Ovary (tissue), 9 donors: ENCODE results near the gene IFNLR1. TPM values are rescaled to one million over a fixed set of nuclear protein-coding genes. Genes with fewer than 3 reads are reported as not detected.

ENCODE experiments used
- DNase-seq, 5 donors: peaks; one replicate each; pipeline ENCODE4 v3.0.0-alpha.2; 2019 to 2020
- H3K27ac ChIP-seq, 2 donors: fragments of 200-600 bp; one replicate each; pipeline versions ENCODE4 v1.5.1 to v1.8.0; 2019 to 2022
- H3K27me3 ChIP-seq: fragments of 200-600 bp; one replicate; pipeline ENCODE4 v1.8.0; 2022
- H3K36me3 ChIP-seq: fragments of 200-600 bp; sonication (generic); one replicate; pipeline ENCODE4 v1.5.1; 2019
- H3K4me1 ChIP-seq: one replicate; pipeline ENCODE4 v1.8.1; 2013; ENCODE audit warnings: mild to moderate bottlenecking, moderate library complexity; ENCODE audit not compliant: insufficient read depth
- H3K4me3 ChIP-seq: fragments of 200-600 bp; sonication (generic); one replicate; pipeline ENCODE4 v1.5.1; 2017
- H3K9me3 ChIP-seq, 2 donors: fragments of 200-600 bp in 1 of 2; sonication (generic) in 1 of 2; one replicate each; pipeline versions ENCODE4 v1.5.1 to v1.8.1; 2013 to 2019; ENCODE audit warnings: mild to moderate bottlenecking in 1 of 2, moderate library complexity in 1 of 2
- CTCF ChIP-seq, 3 donors: fragments of 450-650 bp in 2 of 3; fragments of 200-600 bp in 1 of 3; IDR thresholded peaks; one replicate each; pipeline versions ENCODE4 v1.5.1 to v1.8.0; 2016 to 2022; ENCODE audit warnings: antibody characterized with exemption in 3 of 3, mild to moderate bottlenecking in 1 of 3
- EP300 ChIP-seq: sonication (generic); formaldehyde crosslinking; IDR thresholded peaks from one replicate; pipeline ENCODE4 v1.6.1; 2017; ENCODE audit warnings: antibody characterized with exemption
- POLR2A ChIP-seq: fragments of 450-650 bp; IDR thresholded peaks from one replicate; pipeline ENCODE4 v1.6.1; 2017; ENCODE audit warnings: antibody characterized with exemption, mild to moderate bottlenecking, moderate library complexity
- WGBS, 3 donors: extraction: QIAGEN DNeasy Blood & Tissue Kit in 1 of 3; methylation state at CpG; one replicate each; pipeline versions ENCODE4 v1.1.5 to v1.1.7; 2013 to 2017; 5-methylcytosine and 5-hydroxymethylcytosine counted together
- intact Hi-C, 4 donors: fragments of 100-400 bp; cut with DNase I; formaldehyde crosslinking; loops; one replicate each; pipeline versions ENCODE4 v1.11.0 to v1.15.1; 2022 to 2023
- polyA plus RNA-seq, 2 donors: library from polyadenylated mRNA; stranded (reverse); fragments of 200-250 nt in 1 of 2; fragments of 350-450 nt in 1 of 2; fragmentation: Illumina TruSeq in 1 of 2; extraction: RNeasy Lipid Tissue Mini Kit (QIAGEN cat#74804) in 1 of 2; gene quantifications; one replicate each; pipeline ENCODE4 v1.2.3, GENCODE V29; 2013 to 2014
- total RNA-seq, 7 donors: library from RNA; depleted of rRNA in 2 of 7; stranded (reverse); fragments of >200 nt in 2 of 7; fragmentation: NEBNext Ultra II Directional in 3 of 7; extraction: Animal tissue kit (Norgen Biotek cat#: 25700) in 3 of 7; gene quantifications; one replicate each; pipeline versions ENCODE4 v1.1.0 to v1.2.4, GENCODE V29; 2016 to 2023
- donor health status: DM: no; HTN: no; CAD: no; lungs with moderate emphysema.
- donor health status: DM: no; HTN: no; CAD: no.
- donor health status: Bipolar disorder and iron deficiency.
- donor health status: DM: yes; HTN: yes; CAD: no.
- donor health status: DM: no; HTN: no; CAD: no.
- donor health status: DM: yes; HTN: yes; CAD: no.

IFNLR1 gene
- total and polyA plus RNA-seq, 9 donors = 0.40 to 2.8 (median 1.8) TPM

DNA sequence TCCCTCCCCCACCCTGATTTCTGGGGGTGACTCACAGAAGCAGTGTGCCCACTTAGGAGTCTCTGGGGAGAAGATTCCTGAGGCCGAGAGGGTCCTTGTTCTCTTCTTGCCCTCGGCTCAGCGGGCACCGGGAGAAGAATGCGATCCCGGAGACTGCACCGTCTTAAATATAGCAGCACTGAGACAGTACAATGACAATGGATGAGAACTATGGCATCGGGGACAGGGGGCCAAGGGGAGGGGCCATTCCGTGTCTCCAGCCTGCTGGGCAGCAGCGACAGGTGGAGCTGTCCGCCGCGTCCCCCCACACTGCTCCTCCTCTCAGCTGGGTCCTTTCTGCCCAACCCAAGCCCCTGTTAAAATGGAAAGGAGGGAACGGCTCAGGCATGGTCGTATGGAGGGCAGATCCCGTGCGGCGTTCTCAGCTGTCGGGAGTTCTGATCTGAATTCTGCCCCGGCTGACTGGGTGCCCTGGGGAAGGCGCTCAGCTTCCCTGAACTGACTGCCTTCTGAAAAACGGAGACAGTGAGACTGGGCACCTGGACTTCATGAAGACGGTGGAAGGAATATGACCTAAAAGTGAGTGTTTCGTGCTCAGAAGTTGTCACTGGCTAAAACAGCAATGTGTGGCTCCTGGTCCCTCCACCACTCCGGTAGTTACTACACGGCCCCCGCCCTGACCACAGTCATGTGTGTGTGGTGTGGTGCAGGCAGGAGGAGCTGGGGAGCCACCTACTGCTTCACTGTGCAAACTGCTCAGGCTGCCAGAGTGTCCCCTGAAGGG, 74.9 kb downstream of the IFNLR1 start, which contains the start of gene MYOM3:
Gene MYOM3 (minus strand): TSS at position 140 of the 784 bp plus-strand sequence. CDS start 3,499 bp downstream, outside the sequence.
- peak; percentile 41 to 46 (median 44) for TF ChIP-seq CTCF (IDR thresholded peaks at IDR 0.05)
- no peak for TF ChIP-seq EP300
- no peak for TF ChIP-seq POLR2A
- Histone ChIP-seq H3K9me3 (no peaks in the 10 kb centered on the region), H3K4me3 (no peak within 1 kb of the TSS), H3K36me3 (no peaks in the 10 kb centered on the region), H3K27me3 (no peaks in the 10 kb centered on the region), H3K4me1 (no peaks in the 10 kb centered on the region), H3K27ac (no peak within 1 kb of the TSS)
- intact Hi-C loops = loop anchor here in 1 of 4 donors (10.0 kb wide), 1 partner anchor 237 kb away; no protein-coding TSS in a partner anchor
- WGBS, 3 donors = 25 to 40% (median 27%) methylated on average over 27 of the region's 27 CpGs
- peak; percentile 58 to 73 (median 72) for DNase-seq

DNA sequence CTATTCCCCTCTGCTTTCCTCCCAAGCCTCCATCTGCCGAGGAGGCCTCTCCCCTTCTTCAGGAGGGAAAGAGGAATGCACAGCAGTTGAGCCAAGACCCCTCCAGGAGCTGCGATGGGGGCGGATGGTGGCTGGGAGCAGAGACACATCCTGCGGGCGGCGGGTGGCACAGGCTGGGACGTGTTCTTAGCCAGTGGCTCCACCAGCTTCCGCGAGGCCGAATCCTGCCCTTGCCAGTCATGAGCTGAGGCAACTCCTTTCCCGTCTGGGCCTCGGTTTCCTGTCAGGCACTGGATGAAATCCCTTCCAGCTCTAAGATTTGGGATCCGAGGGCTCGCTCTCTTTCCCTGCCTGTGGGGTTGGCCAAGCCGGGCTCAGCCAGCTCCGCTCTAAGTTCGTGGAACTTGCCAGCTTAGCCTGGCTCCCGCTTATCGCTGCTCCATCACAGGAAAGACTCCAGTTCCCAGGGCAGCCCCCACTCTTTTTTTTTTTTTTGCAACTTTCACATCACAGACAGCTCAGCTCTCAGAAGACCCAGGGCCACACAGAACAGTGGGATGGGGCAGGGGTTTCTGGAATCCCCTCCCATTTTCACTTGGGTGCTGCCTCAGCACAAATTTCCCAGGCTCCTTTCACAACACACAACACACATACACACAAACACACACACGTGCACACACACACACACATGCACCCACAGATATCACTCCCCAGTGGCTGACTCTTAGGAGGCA, 75.7 kb downstream of the IFNLR1 start:
- DNase-seq = no peak

DNA sequence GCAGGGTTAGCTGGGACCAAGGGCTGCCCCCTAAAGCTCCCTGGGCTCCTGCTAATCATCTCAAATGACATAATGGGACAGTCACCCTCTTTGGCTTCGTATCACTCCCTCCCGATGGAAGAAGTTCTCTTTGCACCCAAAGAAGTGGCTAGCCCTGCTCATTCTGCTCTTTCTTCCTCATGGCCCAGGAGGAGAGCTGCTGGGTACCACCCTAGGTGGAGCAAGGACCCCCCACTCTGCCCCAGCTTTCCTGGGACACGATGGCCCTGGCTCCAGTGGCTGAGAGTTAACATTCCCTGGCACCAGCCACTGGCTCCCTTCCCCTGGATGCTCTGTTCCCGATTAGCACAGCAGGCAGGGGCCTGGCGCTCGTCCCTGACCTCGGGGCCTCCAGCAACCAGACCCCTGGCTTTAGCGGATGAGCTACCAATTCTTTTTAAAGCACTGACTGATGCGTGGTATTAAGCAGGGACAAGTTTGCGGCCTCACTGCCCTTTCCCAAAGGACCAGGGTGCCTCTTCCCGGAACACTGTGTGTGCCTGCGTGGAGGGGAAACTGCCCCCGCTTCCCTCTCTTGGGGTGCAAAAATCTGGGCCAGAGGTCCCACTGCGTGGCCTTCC, 76.3 kb downstream of the IFNLR1 start:
- Histone ChIP-seq H3K36me3 (no peaks in the 10 kb centered on the region), H3K9me3 (no peaks in the 10 kb centered on the region), H3K4me3 (no peak overlapping the region), H3K27ac (no peak overlapping the region), H3K27me3 (no peaks in the 10 kb centered on the region), H3K4me1 (no peaks in the 10 kb centered on the region)
- intact Hi-C loops = loop anchor here in 1 of 4 donors (10.0 kb wide), 1 partner anchor 236 kb away; no protein-coding TSS in a partner anchor
- 59 to 65% (median 59%) methylated on average over 14 of the region's 14 CpGs for WGBS, 3 donors
- peak in 2 of 5 donors; percentile 12 to 57 for DNase-seq
- TF ChIP-seq CTCF (IDR thresholded peaks at IDR 0.05) = no peak

More for the DNA sequence above, 75.7 kb downstream of the IFNLR1 start:
- intact Hi-C loops = loop anchor here in 1 of 4 donors (10.0 kb wide), 1 partner anchor 237 kb away; no protein-coding TSS in a partner anchor
- WGBS, 3 donors = 65 to 77% (median 70%) methylated on average over 20 of the region's 20 CpGs
- TF ChIP-seq POLR2A = no peak
- TF ChIP-seq CTCF (IDR thresholded peaks at IDR 0.05) = no peak
- TF ChIP-seq EP300 = no peak
- H3K9me3 ChIP-seq = no peaks in the 10 kb centered on the region
- H3K27me3 ChIP-seq = no peaks in the 10 kb centered on the region
- no peaks in the 10 kb centered on the region for H3K36me3 ChIP-seq
- H3K4me1 ChIP-seq = no peaks in the 10 kb centered on the region
- H3K4me3 ChIP-seq = no peak overlapping the region
- no peak overlapping the region for H3K27ac ChIP-seq
